HT1080 (cell line): Measurements from ENCODE around the gene CASQ2. TPM values are rescaled to one million over a fixed set of nuclear protein-coding genes. Genes with fewer than 3 reads are reported as not detected.

ENCODE experiments used
- DNase-seq: peaks from one replicate; pipeline ENCODE4 v3.0.0-alpha.2; 2015; ENCODE audit warnings: low read depth
- total RNA-seq: library from RNA; depleted of rRNA; stranded (reverse); fragments of >200 nt; shearing (Covaris generic); gene quantifications from 2 replicates; pipeline ENCODE4 v1.2.3, GENCODE V29; 2014

Gene CASQ2
- total RNA-seq, 1 experiment from 2014 or later, result not detected

GRCh38 chr1:115729756-115730155 is 38.8 kb downstream of the CASQ2 start:
- no peak for DNase-seq

- DNase-seq, result no peak
These were observed 40.2 kb downstream of the CASQ2 start for GRCh38 chr1:115728341-115728740.

- DNase-seq, result peak; percentile 85
These were observed 40.7 kb downstream of the CASQ2 start for GRCh38 chr1:115727706-115728249.

- DNase-seq, result no peak
These were observed 41.9 kb downstream of the CASQ2 start for GRCh38 chr1:115726570-115726969.

GRCh38 chr1:115726161-115726560 is 42.4 kb downstream of the CASQ2 start:
- DNase-seq, result no peak

- no peak for DNase-seq
These were observed 42.9 kb downstream of the CASQ2 start for GRCh38 chr1:115725600-115725999.

- no peak for DNase-seq
These were observed 44.8 kb downstream of the CASQ2 start for GRCh38 chr1:115723756-115724155.

GRCh38 chr1:115722221-115722620 is 46.3 kb downstream of the CASQ2 start:
- no peak for DNase-seq

GRCh38 chr1:115719285-115719684 is 49.2 kb downstream of the CASQ2 start:
- DNase-seq, result no peak

- DNase-seq, result no peak
These were observed 50.3 kb downstream of the CASQ2 start for GRCh38 chr1:115718011-115718754.

GRCh38 chr1:115717541-115717940 is 51.0 kb downstream of the CASQ2 start:
- DNase-seq, result peak; percentile 34

- no peak for DNase-seq
These were observed 53.9 kb downstream of the CASQ2 start for GRCh38 chr1:115714572-115715141.

GRCh38 chr1:115713906-115714305 is 54.6 kb downstream of the CASQ2 start:
- peak; percentile 18 for DNase-seq

GRCh38 chr1:115712911-115713609 is 55.5 kb downstream of the CASQ2 start:
- DNase-seq, result no peak

- no peak for DNase-seq
These were observed 57.5 kb downstream of the CASQ2 start for GRCh38 chr1:115710859-115711624.

- DNase-seq, result peak; percentile 38
These were observed 61.7 kb downstream of the CASQ2 start for GRCh38 chr1:115706587-115707425.

- DNase-seq, result no peak
These were observed 62.6 kb downstream of the CASQ2 start for GRCh38 chr1:115705963-115706362.

GRCh38 chr1:115705085-115705951 is 63.2 kb downstream of the CASQ2 start:
- no peak for DNase-seq

GRCh38 chr1:115702959-115703358 is 65.6 kb downstream of the CASQ2 start:
- DNase-seq, result no peak

GRCh38 chr1:115701090-115701489 is 67.4 kb downstream of the CASQ2 start:
- DNase-seq, result no peak
